Endothelial cell of umbilical vein (primary cell): Measurements from ENCODE around the gene XRCC6. TPM values are rescaled to one million over a fixed set of nuclear protein-coding genes. Genes with fewer than 3 reads are reported as not detected.

Experiments
- BruUV-seq: library from RNA; stranded (reverse); fragments of 400-500 nt; replicated peaks from 2 replicates; lab custom pipeline; 2021; lab: Mats Ljungman, UMichigan
- CTCF ChIA-PET: fragments of 300-600, 350-600 bp; sonication (Branson Sonifier 250); formaldehyde crosslinking; loops from one replicate; lab custom pipeline; 2021; ENCODE audit warnings: antibody characterized with exemption, inconsistent platforms; lab: Charles Lee
- POLR2A ChIA-PET: fragments of 300-600, 350-600 bp; sonication (Branson Sonifier 250); formaldehyde crosslinking; loops from one replicate; lab custom pipeline; 2021; ENCODE audit warnings: antibody characterized with exemption, inconsistent platforms; lab: Charles Lee
- DNase-seq: peaks from one replicate; pipeline ENCODE4 v3.0.0-alpha.2; 2011; ENCODE audit warnings: low read depth, low spot score
- FAIRE-seq: peaks from 2 replicates; lab custom pipeline; 2011; peaks lifted over from hg19 to GRCh38; lab: Jason Lieb, UNC
- H2AFZ ChIP-seq: 2 replicates; pipeline ENCODE4 v1.6.0; 2012; ENCODE audit warnings: low read depth, low read length, control low read depth, inconsistent platforms
- H3K27ac ChIP-seq: 2 replicates; pipeline ENCODE4 v1.5.1; 2011; ENCODE audit warnings: low read depth, mild to moderate bottlenecking, control low read depth, low read length, moderate library complexity; ENCODE audit not compliant: insufficient read depth
- H3K27me3 ChIP-seq, 2 experiments: 2 replicates each; pipeline versions ENCODE4 v1.6.0 to v1.6.1; 2011; ENCODE audit warnings: low read length in 2 of 2, mixed read lengths in 1 of 2; ENCODE audit not compliant: control insufficient read depth in 2 of 2, insufficient read depth in 2 of 2
- H3K36me3 ChIP-seq, 2 experiments: 2 replicates in 1 of 2; 3 replicates in 1 of 2; pipeline ENCODE4 v1.5.1; 2011; ENCODE audit warnings: low read length in 2 of 2, mild to moderate bottlenecking in 1 of 2, moderate library complexity in 1 of 2; ENCODE audit not compliant: control insufficient read depth in 2 of 2, insufficient read depth in 2 of 2; ENCODE audit errors: extremely low read depth in 1 of 2
- H3K4me1 ChIP-seq: 3 replicates; pipeline ENCODE4 v1.5.1; 2011; ENCODE audit warnings: mild to moderate bottlenecking, low read length; ENCODE audit not compliant: control insufficient read depth, insufficient read depth; ENCODE audit errors: extremely low read depth
- H3K4me2 ChIP-seq: 2 replicates; pipeline ENCODE4 v1.6.1; 2011; ENCODE audit warnings: low read length, control low read depth, mixed read lengths; ENCODE audit not compliant: insufficient read depth
- H3K4me3 ChIP-seq, 3 experiments: fragments of 200-600 bp in 1 of 3; sonication (generic), shearing (Covaris generic) in 1 of 3; replicated peaks in 1 of 3; 2 replicates each; pipeline ENCODE4 v1.5.1; 2011 to 2016; ENCODE audit warnings: control low read depth in 3 of 3, low read length in 3 of 3, mild to moderate bottlenecking in 2 of 3, inconsistent platforms in 1 of 3, low read depth in 1 of 3, moderate library complexity in 1 of 3; ENCODE audit not compliant: insufficient read depth in 1 of 3
- H3K79me2 ChIP-seq: 2 replicates; pipeline ENCODE4 v1.6.0; 2012; ENCODE audit warnings: low read length, inconsistent platforms; ENCODE audit not compliant: control insufficient read depth, insufficient read depth
- H3K9ac ChIP-seq: replicated peaks from 2 replicates; pipeline ENCODE3; 2011; ENCODE audit warnings: low read length, control low read depth; ENCODE audit not compliant: insufficient read depth; ENCODE audit errors: extremely low read depth
- H3K9me1 ChIP-seq: replicated peaks from 3 replicates; pipeline ENCODE4 v1.6.0; 2011; ENCODE audit warnings: mild to moderate bottlenecking, low read length; ENCODE audit not compliant: control insufficient read depth, insufficient read depth; ENCODE audit errors: extremely low read depth
- H3K9me3 ChIP-seq: replicated peaks from 2 replicates; pipeline ENCODE4 v1.5.1; 2012; ENCODE audit warnings: low read length, inconsistent platforms; ENCODE audit not compliant: control insufficient read depth, insufficient read depth
- H4K20me1 ChIP-seq: replicated peaks from 2 replicates; pipeline ENCODE3; 2011; ENCODE audit warnings: mild to moderate bottlenecking, low read length; ENCODE audit not compliant: control insufficient read depth, insufficient read depth; ENCODE audit errors: extremely low read depth
- EZH2 ChIP-seq: IDR thresholded peaks from 2 replicates; pipeline ENCODE4 v1.6.1; 2012; ENCODE audit warnings: borderline replicate concordance, low read depth, mild to moderate bottlenecking, moderate library complexity, low read length, inconsistent platforms; ENCODE audit not compliant: severe bottlenecking
- GATA2 ChIP-seq: IDR thresholded peaks from 2 replicates; pipeline ENCODE4 v1.7.0; 2011; ENCODE audit warnings: low read depth, mild to moderate bottlenecking, moderate library complexity, mixed read lengths, low read length; ENCODE audit not compliant: insufficient read length, insufficient read depth
- JUN ChIP-seq: IDR thresholded peaks from 2 replicates; pipeline ENCODE4 v1.6.1; 2011; ENCODE audit warnings: borderline replicate concordance, low read depth; ENCODE audit not compliant: insufficient read length, insufficient read depth
- POLR2A ChIP-seq: IDR thresholded peaks from 2 replicates; pipeline ENCODE4 v1.6.1; 2012; ENCODE audit warnings: low read depth, mild to moderate bottlenecking, control low read depth, low read length
- POLR2AphosphoS5 ChIP-seq: IDR thresholded peaks from 2 replicates; pipeline ENCODE4 v1.6.1; 2012; ENCODE audit warnings: low read depth, mild to moderate bottlenecking, control low read depth, low read length, moderate library complexity; ENCODE audit not compliant: insufficient read depth
- dilution Hi-C: fragments of 300-500 bp; cut with MboI; formaldehyde crosslinking; loops from one replicate; pipeline ENCODE4 v1.15.0; 2019; ENCODE audit warnings: low sequenced_read_pairs; ENCODE audit not compliant: extremely low pct_ligation_motif_present
- intact Hi-C: fragments of 100-400 bp; cut with micrococcal nuclease; formaldehyde crosslinking; loops from one replicate; pipeline ENCODE4 v1.10.0; 2022
- polyA plus RNA-seq, 4 experiments: library from polyadenylated mRNA; depleted of rRNA in 3 of 4; stranded (reverse) in 3 of 4; unstranded in 1 of 4; fragments of >200 nt; gene quantifications; 2 replicates each; pipeline versions ENCODE4 v1.2.1 to v1.2.3, GENCODE V29; 2011 to 2012; ENCODE audit warnings: missing spikeins in 1 of 4
- total RNA-seq: library from RNA; stranded (reverse); gene quantifications from 2 replicates; pipeline ENCODE4 v1.2.3, GENCODE V29; 2021
- TF ChIP-seq, protein P1 (sequence below): IDR thresholded peaks from 2 replicates; pipeline ENCODE4 v1.6.1; 2011; ENCODE audit not compliant: insufficient read depth, insufficient read length

Gene XRCC6
- total and polyA plus RNA-seq, 2 donors (not counting 3 experiments of a cell fraction or from before 2014, with no cell fraction given) = 117 to 309 TPM

GRCh38 chr22:41682033-41682807 is 61.1 kb downstream of the XRCC6 start:
- intact Hi-C loops (no loop called here), dilution Hi-C loops (no loop called here)
- peaks cover 7% of the 10 kb centered on the region for H3K4me1 ChIP-seq
- CTCF ChIA-PET = interaction anchor here (1.9 kb wide), 1 partner anchor 259 kb away, joined by 4 read pairs; no protein-coding TSS in a partner anchor
- H3K4me3 ChIP-seq = peak overlapping the region; percentile 11 to 63 (median 60)
- H3K9ac ChIP-seq = peak overlapping the region; percentile 70
- H3K4me2 ChIP-seq = peak overlapping the region; percentile 3
- BruUV-seq = TSS peak; percentile 61
- H3K79me2 ChIP-seq = peaks cover 84% of the 10 kb centered on the region
- H4K20me1 ChIP-seq = no peaks in the 10 kb centered on the region
- POLR2A ChIA-PET = no interaction called here
- H3K9me1 ChIP-seq = no peaks in the 10 kb centered on the region
- DNase-seq = peak; percentile 90
- H3K27ac ChIP-seq = peak overlapping the region; percentile 62
- TF ChIP-seq POLR2A (peak; percentile 79), POLR2AphosphoS5 (no peak)
- no peaks in the 10 kb centered on the region for H3K9me3 ChIP-seq
- H3K27me3 ChIP-seq = no peaks in the 10 kb centered on the region
- FAIRE-seq = peak; percentile 49
- peak overlapping the region; percentile 43 for H2AFZ ChIP-seq
- peaks cover 0 to 15% of the 10 kb centered on the region in 2 experiments for H3K36me3 ChIP-seq

- Histone ChIP-seq H4K20me1 (no peaks in the 10 kb centered on the region), H2AFZ (no peak overlapping the region), H3K9ac (no peak overlapping the region), H3K4me3 (no peak overlapping the region), H3K79me2 (peaks cover 89% of the 10 kb centered on the region), H3K27me3 (no peaks in the 10 kb centered on the region), H3K9me1 (no peaks in the 10 kb centered on the region), H3K36me3 (peaks cover 0 to 13% of the 10 kb centered on the region in 2 experiments), H3K9me3 (no peaks in the 10 kb centered on the region), H3K4me2 (no peak overlapping the region), H3K4me1 (peaks cover 13% of the 10 kb centered on the region), H3K27ac (peak overlapping the region; percentile 62)
- ChIA-PET POLR2A (no interaction called here), CTCF (no interaction called here)
- BruUV-seq = no TSS peak
- intact Hi-C loops (no loop called here), dilution Hi-C loops (no loop called here)
- no peak for FAIRE-seq
- TF ChIP-seq, protein P1, sequence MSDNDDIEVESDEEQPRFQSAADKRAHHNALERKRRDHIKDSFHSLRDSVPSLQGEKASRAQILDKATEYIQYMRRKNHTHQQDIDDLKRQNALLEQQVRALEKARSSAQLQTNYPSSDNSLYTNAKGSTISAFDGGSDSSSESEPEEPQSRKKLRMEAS = no peak
- TF ChIP-seq POLR2AphosphoS5 (no peak), GATA2 (no peak), EZH2 (no peak), JUN (no peak)
- no peak for DNase-seq
Measured at GRCh38 chr22:41683052-41683451, 62.0 kb downstream of the XRCC6 start.
